ENCODE data around the gene ZDHHC21.

The ZDHHC21 gene

GRCh38 chr9:14722391-14723035 lies 29.3 kb upstream of the ZDHHC21 start, which contains the start of gene CER1:
TSS of gene CER1 (minus strand) at chr9:14722733. CDS start at chr9:14722672, 61 bp downstream.
- ATAC-seq, result no peak
- TF ChIP-seq PPARA (CRISPR knock-in tag; IDR thresholded peaks at IDR 0.05; ENCODE audit: borderline replicate concordance) (no peak), RARB (CRISPR knock-in tag; IDR thresholded peaks at IDR 0.05) (no peak), ZNF70 (CRISPR knock-in tag; IDR thresholded peaks at IDR 0.05) (no peak), OSR1 (CRISPR knock-in tag; IDR thresholded peaks at IDR 0.05) (no peak), CREB5 (CRISPR knock-in tag; IDR thresholded peaks at IDR 0.05; ENCODE audit: low read depth) (no peak), TSHZ2 (CRISPR knock-in tag; IDR thresholded peaks at IDR 0.05) (no peak), POU6F1 (CRISPR knock-in tag; IDR thresholded peaks at IDR 0.05; ENCODE audit: borderline replicate concordance, low read depth) (no peak), SNAI2 (CRISPR knock-in tag; IDR thresholded peaks at IDR 0.05) (no peak)

- TF ChIP-seq GLIS3 (CRISPR knock-in tag; IDR thresholded peaks at IDR 0.05) (no peak), PATZ1 (CRISPR knock-in tag; IDR thresholded peaks at IDR 0.05; ENCODE audit: borderline replicate concordance) (no peak), TSHZ2 (CRISPR knock-in tag; IDR thresholded peaks at IDR 0.05) (no peak), TOX (CRISPR knock-in tag; IDR thresholded peaks at IDR 0.05; ENCODE audit: borderline replicate concordance) (no peak)
- ATAC-seq, result no peak
These were observed 26.1 kb upstream of the ZDHHC21 start for GRCh38 chr9:14719231-14719923.

- TF ChIP-seq ZFP3 (CRISPR knock-in tag; IDR thresholded peaks at IDR 0.05) (no peak), PATZ1 (CRISPR knock-in tag; IDR thresholded peaks at IDR 0.05; ENCODE audit: borderline replicate concordance) (no peak), ISL1 (CRISPR knock-in tag; IDR thresholded peaks at IDR 0.05) (0 out of 2 replicates have a peak, but pooled peaks have one; percentile 13)
- ATAC-seq, result no peak
These were observed 21.9 kb upstream of the ZDHHC21 start for GRCh38 chr9:14715102-14715501.
